GM20431 (cell line): ENCODE data around the gene PPM1M.

Experiments used
- in situ Hi-C: fragments of 300-500 bp; cut with MseI, MboI; formaldehyde crosslinking; loops from one replicate; pipeline ENCODE4 v1.15.0; 2020; ENCODE audit warnings: low sequenced_read_pairs; ENCODE audit not compliant: unreplicated experiment

The PPM1M gene

GRCh38 chr3:52245322-52246263 lies at the start of gene PPM1M:
Gene PPM1M (plus strand): TSS chr3:52245759. CDS start chr3:52245825, 66 bp downstream.
- in situ Hi-C loops = no loop called here

- in situ Hi-C loops = no loop called here
These were observed 49.7 kb upstream of the PPM1M start for GRCh38 chr3:52195823-52196331.

- in situ Hi-C loops = no loop called here
These were observed 48.6 kb upstream of the PPM1M start for GRCh38 chr3:52196977-52197376.

GRCh38 chr3:52197499-52197841 lies 48.1 kb upstream of the PPM1M start:
- in situ Hi-C loops = no loop called here

GRCh38 chr3:52197842-52198625 lies 47.5 kb upstream of the PPM1M start, which contains the start of gene ALAS1:
Gene ALAS1 (plus strand): TSS chr3:52198160. CDS start chr3:52199242, 1,082 bp downstream.
- in situ Hi-C loops = no loop called here

GRCh38 chr3:52198643-52199608 lies 46.6 kb upstream of the PPM1M start:
- in situ Hi-C loops = no loop called here

GRCh38 chr3:52200981-52201679 lies 44.4 kb upstream of the PPM1M start:
- in situ Hi-C loops = no loop called here

GRCh38 chr3:52202384-52203077 lies 43.0 kb upstream of the PPM1M start:
- in situ Hi-C loops = no loop called here

GRCh38 chr3:52203701-52204100 lies 41.9 kb upstream of the PPM1M start:
- in situ Hi-C loops = no loop called here

GRCh38 chr3:52204337-52205073 lies 41.1 kb upstream of the PPM1M start:
- in situ Hi-C loops = no loop called here

- in situ Hi-C loops = no loop called here
These were observed 39.7 kb upstream of the PPM1M start for GRCh38 chr3:52205727-52206372.

GRCh38 chr3:52208556-52208955 lies 37.0 kb upstream of the PPM1M start:
- in situ Hi-C loops = no loop called here

GRCh38 chr3:52210037-52210436 lies 35.5 kb upstream of the PPM1M start:
- in situ Hi-C loops = no loop called here

GRCh38 chr3:52210550-52211046 lies 35.0 kb upstream of the PPM1M start:
- in situ Hi-C loops = no loop called here

GRCh38 chr3:52211268-52211891 lies 34.2 kb upstream of the PPM1M start:
- in situ Hi-C loops = no loop called here

GRCh38 chr3:52213005-52213404 lies 32.6 kb upstream of the PPM1M start:
- in situ Hi-C loops = no loop called here

GRCh38 chr3:52213901-52214300 lies 31.7 kb upstream of the PPM1M start:
- in situ Hi-C loops = no loop called here
